Measurements from ENCODE around the gene DNMBP. TPM values are rescaled to one million over a fixed set of nuclear protein-coding genes. Genes with fewer than 3 reads are reported as not detected.

The DNMBP gene
- total RNA-seq, 1 donor from 2014 or later = 47.5 TPM

DNA sequence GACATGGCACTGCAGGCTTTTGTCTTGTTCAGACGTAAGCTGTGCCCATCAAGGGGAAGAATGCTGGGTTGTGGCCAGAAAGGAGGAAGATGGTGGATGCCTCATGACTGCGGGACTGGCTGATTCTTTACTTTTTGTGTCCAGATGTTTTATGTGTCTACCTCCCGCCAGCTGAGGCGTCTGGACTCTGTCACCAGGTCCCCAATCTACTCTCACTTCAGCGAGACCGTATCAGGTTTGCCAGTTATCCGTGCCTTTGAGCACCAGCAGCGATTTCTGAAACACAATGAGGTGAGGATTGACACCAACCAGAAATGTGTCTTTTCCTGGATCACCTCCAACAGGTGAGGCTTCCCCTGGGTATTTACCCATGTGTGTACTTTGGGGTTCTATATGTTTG, 173.8 kb downstream of the DNMBP start:
- Mint-ChIP-seq H3K27ac (no peak overlapping the region), H3K4me3 (ENCODE audit: low read depth) (no peak overlapping the region), H3K27me3 (no peaks in the 10 kb centered on the region), H3K36me3 (ENCODE audit: insufficient read depth) (peaks cover 5% of the 10 kb centered on the region), H3K4me1 (ENCODE audit: low read depth) (no peaks in the 10 kb centered on the region), H3K9me3 (ENCODE audit: low read depth) (peaks cover 3% of the 10 kb centered on the region)
- TF ChIP-seq, protein P1, sequence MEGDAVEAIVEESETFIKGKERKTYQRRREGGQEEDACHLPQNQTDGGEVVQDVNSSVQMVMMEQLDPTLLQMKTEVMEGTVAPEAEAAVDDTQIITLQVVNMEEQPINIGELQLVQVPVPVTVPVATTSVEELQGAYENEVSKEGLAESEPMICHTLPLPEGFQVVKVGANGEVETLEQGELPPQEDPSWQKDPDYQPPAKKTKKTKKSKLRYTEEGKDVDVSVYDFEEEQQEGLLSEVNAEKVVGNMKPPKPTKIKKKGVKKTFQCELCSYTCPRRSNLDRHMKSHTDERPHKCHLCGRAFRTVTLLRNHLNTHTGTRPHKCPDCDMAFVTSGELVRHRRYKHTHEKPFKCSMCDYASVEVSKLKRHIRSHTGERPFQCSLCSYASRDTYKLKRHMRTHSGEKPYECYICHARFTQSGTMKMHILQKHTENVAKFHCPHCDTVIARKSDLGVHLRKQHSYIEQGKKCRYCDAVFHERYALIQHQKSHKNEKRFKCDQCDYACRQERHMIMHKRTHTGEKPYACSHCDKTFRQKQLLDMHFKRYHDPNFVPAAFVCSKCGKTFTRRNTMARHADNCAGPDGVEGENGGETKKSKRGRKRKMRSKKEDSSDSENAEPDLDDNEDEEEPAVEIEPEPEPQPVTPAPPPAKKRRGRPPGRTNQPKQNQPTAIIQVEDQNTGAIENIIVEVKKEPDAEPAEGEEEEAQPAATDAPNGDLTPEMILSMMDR (IDR thresholded peaks at IDR 0.05; ENCODE audit: unreplicated experiment) = no peak
- no peak for DNase-seq (ENCODE audit: low spot score, unreplicated experiment)

DNA sequence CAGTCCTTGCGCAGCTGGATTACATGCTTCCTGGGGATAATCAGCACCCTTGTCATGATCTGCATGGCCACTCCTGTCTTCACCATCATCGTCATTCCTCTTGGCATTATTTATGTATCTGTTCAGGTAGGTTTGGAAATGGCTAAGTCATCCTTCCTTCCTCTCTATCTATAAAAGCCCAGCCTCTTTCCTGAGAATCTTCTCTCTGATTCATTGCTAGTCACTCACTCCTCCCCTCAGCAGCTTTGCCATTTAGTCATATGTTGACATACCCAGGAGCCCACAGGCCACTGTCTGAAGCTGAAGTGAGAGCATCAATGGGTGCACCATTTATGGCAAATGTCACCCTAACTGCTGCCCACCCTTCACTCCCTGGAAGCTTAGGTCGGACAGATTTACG, 175.3 kb downstream of the DNMBP start:
- Mint-ChIP-seq H3K4me1 (ENCODE audit: low read depth) (no peaks in the 10 kb centered on the region), H3K27ac (no peak overlapping the region), H3K9me3 (ENCODE audit: low read depth) (no peaks in the 10 kb centered on the region), H3K27me3 (no peaks in the 10 kb centered on the region), H3K36me3 (ENCODE audit: insufficient read depth) (peaks cover 3% of the 10 kb centered on the region), H3K4me3 (ENCODE audit: low read depth) (no peak overlapping the region)
- no peak for DNase-seq (ENCODE audit: low spot score, unreplicated experiment)
- TF ChIP-seq, protein P1 (IDR thresholded peaks at IDR 0.05; ENCODE audit: unreplicated experiment) = no peak

DNA sequence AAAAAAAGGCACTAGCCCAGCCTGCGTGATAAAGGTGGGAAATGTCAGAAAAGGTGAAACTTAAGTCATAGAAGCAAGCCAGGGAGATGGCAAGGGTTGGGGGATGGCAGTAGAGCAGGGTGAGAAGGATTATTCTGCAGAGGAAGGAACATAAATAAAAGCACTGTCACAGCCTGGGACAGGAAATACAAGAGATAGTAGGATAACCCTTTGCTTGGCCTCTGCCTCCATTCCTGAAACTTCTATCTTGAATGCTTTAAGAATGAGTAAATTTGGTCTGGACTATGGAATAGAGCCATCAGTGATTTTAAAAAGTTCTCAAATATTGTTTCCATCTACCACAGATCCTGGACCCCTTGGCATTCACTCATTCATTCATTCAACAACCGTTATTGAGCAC, 177.3 kb downstream of the DNMBP start:
- no peak overlapping the region for H3K4me3 Mint-ChIP-seq (ENCODE audit: low read depth)
- no peaks in the 10 kb centered on the region for H3K9me3 Mint-ChIP-seq (ENCODE audit: low read depth)
- no peak overlapping the region for H3K27ac Mint-ChIP-seq
- H3K36me3 Mint-ChIP-seq (ENCODE audit: insufficient read depth) = peaks cover 3% of the 10 kb centered on the region
- no peaks in the 10 kb centered on the region for H3K27me3 Mint-ChIP-seq
- TF ChIP-seq, protein P1 (IDR thresholded peaks at IDR 0.05; ENCODE audit: unreplicated experiment) = no peak
- no peak for DNase-seq (ENCODE audit: low spot score, unreplicated experiment)
- H3K4me1 Mint-ChIP-seq (ENCODE audit: low read depth) = no peaks in the 10 kb centered on the region

DNA sequence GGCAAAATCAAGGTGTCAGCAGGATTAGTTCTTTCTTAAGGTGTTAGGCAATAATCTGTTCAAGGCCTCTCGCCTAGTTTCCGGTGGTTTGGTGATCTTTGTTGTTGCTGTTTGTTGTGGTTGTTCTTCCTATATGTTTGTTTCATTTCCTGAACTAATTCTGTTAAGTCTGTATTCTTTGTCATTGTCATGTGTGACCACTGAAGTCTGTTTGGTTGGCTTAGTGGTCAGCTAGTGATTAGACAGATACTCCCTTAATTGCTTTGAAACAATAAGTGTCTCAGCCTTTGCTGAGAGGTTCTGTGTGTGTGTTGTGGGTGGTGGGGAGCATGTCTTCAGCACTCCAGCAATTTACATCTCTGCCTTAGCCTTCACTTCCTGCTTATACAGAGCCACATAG, 181.3 kb downstream of the DNMBP start:
- no peaks in the 10 kb centered on the region for H3K27me3 Mint-ChIP-seq
- H3K9me3 Mint-ChIP-seq (ENCODE audit: low read depth) = no peaks in the 10 kb centered on the region
- no peak for DNase-seq (ENCODE audit: low spot score, unreplicated experiment)
- H3K27ac Mint-ChIP-seq = no peak overlapping the region
- H3K36me3 Mint-ChIP-seq (ENCODE audit: insufficient read depth) = no peaks in the 10 kb centered on the region
- H3K4me3 Mint-ChIP-seq (ENCODE audit: low read depth) = no peak overlapping the region
- no peaks in the 10 kb centered on the region for H3K4me1 Mint-ChIP-seq (ENCODE audit: low read depth)
- TF ChIP-seq, protein P1 (IDR thresholded peaks at IDR 0.05; ENCODE audit: unreplicated experiment) = no peak

DNA sequence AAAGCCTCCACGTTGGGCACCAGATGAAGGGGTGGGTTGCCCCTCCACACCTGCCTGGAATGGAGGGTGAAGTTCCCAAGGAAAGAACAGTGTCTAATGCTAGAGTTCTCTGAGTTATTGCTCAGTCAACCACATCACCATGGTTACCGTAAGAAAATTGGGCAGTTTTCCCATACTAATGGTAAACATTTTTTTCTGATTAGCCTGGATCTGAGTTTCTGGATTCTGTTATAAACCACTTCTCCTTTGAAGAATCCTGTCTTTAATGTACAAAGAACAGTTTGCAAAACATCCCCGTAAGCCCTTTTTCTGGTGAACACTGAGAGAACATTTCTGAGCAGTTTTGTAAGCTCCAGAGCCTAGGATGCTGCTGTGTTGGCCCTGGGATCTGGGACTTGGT, 181.8 kb downstream of the DNMBP start:
- H3K9me3 Mint-ChIP-seq (ENCODE audit: low read depth) = no peaks in the 10 kb centered on the region
- H3K36me3 Mint-ChIP-seq (ENCODE audit: insufficient read depth) = no peaks in the 10 kb centered on the region
- no peaks in the 10 kb centered on the region for H3K4me1 Mint-ChIP-seq (ENCODE audit: low read depth)
- no peaks in the 10 kb centered on the region for H3K27me3 Mint-ChIP-seq
- no peak overlapping the region for H3K27ac Mint-ChIP-seq
- no peak overlapping the region for H3K4me3 Mint-ChIP-seq (ENCODE audit: low read depth)
- TF ChIP-seq, protein P1 (IDR thresholded peaks at IDR 0.05; ENCODE audit: unreplicated experiment) = no peak
- no peak for DNase-seq (ENCODE audit: low spot score, unreplicated experiment)

Other genes with a start within 250 kb of the DNMBP start
- gene ABCC2, start 227.3 kb downstream of the DNMBP start, total RNA-seq = 0.75 and 0.89 TPM in 2 replicates
- gene CPN1, start 71.9 kb upstream of the DNMBP start, total RNA-seq = 4.1 and 4.5 TPM in 2 replicates
- gene ERLIN1, start 176.1 kb upstream of the DNMBP start, total RNA-seq = 43.7 and 49.5 TPM in 2 replicates
- 21.7 and 22.6 TPM in 2 replicates for gene CHUK, start 219.6 kb upstream of the DNMBP start, total RNA-seq

All from progenitor cell of endocrine pancreas (in vitro differentiated cells).